NCI-H1930 (cell line): ENCODE measurements around the gene MAFB.

Source experiments
- DNase-seq, 2 experiments: peaks; one replicate each; lab custom pipeline; 2025; lab: John Stamatoyannopoulos, UW

The MAFB gene

DNA sequence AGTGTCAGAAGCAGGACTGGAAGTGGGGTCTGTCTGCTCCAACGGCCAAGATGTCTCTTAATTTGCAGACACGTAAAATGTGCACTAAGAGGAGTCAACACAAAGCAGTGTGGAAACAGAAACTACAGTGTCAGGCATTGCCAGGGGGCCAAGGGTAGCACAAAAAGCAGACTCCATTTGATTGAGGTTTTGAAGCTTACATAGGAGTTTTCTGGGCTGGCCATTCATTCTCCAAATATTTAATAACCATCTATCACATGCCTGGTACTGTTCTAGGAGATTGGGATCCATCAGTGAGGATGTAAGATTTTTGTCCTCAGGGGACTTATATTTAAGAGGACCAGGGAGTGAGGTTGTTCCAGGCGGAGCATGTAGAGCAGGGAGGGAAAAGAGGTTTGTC is 29.5 kb downstream of the MAFB start:
- DNase-seq: no peak

DNA sequence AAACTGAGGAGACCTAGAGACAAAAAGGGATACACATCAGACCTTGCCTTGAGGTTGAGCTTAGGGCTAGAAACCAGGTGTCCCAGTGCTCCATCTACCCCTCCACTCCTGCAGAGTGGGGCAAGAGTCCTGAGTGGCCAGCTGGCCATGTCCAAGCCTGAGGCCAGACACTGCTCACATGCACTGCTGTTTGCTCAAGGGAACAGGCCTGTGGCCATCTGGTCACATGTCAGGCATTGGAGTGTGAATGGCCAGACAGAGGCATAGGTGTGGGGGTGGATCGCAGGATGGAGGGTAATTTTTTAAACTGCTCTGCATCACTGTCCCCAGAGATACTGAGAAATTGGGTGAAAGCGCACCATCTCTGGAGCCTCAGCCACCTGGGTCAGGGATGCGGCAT is 30.5 kb downstream of the MAFB start:
- DNase-seq: no peak

DNA sequence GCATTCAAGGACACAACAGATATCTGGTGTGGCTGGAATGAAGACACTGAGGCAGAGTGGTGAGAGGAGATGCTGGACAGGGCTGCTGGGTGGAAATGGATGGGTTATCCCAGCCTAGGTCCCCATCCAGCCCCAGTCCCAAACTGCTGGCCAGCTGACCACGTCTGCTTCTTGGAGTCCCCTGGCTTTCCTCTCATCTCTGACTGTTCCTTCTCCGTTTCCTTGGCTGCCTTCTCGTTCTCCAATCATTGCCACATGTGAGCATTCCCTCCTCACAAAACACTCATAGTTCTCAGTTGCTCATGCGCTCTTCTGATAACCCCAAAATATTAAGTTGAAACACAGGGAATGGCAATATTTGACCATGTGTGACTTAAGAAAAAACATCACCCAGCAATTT is 31.5 kb downstream of the MAFB start:
- DNase-seq: no peak

DNA sequence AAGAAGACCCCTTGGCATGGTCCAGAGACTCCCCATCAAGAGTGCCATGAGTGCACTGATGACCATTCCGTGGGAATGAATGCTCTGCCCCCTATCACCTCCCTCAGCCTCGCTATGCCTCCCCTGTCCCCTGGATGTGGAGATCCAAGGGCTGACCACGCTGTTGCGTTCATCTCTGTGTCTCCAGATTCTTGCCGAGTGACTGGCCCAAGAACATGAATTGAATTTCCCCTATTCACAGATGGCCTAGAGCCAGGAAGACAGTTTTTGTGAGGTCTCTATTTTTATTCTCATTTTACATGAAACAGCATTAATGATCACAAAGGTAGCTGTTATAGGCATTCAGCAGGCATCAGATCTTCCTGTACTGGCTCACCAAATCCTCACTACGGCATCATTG is 33.6 kb downstream of the MAFB start:
- DNase-seq: no peak

DNA sequence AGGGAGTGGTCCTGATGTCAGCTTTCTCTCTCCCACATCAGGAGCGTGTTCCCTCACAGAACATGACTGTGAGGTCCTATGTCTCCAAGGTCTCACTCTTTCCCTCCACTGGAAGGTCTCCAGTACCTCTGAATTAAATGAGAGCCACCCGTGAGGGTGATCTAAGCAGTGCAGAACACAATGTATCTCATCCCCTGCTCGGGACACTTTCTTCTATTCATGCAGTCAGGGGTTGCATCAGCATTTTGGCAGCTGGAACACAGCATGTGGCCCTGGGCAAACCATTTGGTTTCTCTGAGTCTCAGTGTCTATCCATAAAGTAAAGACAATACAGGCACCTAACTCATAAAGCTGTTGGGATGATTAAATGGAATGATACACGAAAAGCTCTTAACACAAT is 34.2 kb downstream of the MAFB start:
- no peak for DNase-seq

DNA sequence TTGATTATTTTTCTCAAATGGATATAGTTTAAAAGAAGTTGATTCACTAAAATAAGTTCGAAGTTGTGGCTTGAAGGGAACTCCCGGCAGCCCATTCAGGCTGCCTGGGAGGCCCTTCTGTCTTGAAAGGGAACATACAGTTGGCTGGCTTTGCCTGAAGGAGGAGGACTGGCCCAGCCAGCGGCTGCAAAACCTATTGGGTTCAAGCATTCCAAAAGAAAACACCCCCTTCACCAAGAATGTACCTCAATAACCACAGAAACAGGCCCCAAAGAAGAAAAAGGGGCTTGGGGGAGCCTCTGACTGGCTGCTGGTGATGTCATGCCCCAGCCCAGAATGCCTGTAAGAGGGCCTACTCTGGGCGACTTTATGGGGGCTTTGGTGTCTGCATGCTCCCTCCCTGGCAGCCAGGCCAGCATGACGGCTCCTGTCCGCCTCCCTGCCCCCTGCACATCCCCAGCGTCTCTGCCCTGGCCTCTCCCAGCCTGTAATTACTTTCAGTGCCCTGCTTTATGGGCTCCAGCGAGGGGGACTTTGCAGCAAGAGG is 36.5 kb downstream of the MAFB start:
- DNase-seq: no peak

DNA sequence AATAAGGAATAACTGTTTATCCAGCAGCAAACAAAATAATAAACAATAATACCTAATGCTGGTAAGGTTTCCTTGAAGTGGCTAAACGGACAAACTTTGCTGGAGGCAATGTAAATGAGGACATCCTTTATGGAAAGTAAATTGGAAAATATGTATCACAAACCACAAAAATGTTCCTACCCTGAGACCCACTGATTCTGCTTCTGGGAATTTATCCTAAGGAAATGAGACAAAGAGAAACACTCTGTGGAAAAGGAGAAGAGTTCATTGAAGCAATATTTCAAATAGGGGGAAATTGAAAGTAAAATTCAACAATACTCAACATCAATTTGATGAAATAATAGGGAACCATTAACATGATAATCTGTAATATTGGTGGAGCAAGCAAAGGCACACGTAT is 37.9 kb downstream of the MAFB start:
- no peak for DNase-seq

DNA sequence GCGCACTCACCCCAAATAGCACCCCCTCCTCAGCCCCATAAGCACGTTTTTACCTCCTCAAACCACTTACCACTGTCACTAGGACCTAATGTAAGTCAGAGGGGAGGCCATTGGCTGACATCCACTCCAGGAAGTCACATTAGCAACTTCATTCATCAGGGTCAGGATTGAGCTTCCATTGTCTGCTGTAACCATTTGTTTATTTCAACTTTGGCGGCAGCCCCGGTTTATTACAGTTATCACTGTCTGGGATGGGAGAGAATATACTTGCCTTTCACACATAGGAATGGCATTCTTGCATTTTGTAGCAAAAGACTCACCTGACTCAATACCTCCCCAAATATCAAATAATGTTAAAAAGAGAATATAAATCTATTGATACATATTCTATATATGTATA is 38.3 kb downstream of the MAFB start:
- DNase-seq: no peak

DNA sequence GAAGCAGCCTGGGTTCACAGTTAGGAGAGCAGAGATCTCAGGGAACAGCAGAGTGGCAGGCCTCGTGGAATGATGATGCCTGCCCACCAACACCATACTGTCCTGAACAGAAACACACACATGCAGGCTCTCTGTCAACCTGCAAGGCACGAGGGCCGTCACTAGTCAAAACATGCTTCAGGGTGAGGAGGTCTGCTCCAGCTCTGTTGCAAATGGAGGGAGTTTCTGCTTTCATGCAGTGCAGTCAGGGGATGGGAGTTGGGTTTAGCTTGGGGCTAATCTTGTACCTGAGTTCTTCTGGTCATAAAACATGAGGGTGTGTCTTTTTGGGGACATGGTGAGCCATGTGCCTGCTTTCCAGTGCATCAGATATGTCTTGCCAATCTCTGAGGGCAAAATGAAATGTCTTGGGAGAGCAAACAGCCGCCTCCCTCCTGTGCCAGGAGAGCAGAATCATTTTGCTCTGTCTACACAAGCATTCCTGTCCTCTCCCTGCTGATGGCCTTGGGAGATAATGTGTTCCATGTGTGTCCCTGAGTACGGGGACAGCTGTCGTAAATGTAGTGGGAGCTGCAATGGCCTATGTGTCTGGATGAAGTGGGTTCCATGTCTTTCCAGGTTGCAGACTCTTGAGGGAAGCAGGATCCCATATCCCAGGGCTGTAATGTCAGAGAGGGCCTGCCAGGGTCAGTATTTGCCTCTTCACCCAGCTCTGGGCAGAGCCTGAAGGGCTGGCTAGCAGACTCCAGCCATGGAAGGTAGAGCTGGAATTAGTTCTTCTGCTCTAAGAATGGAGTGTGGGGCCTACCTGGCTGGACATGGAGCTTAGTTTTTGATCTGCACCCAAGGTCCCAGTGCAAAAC is 40.6 kb downstream of the MAFB start:
- DNase-seq: no peak

DNA sequence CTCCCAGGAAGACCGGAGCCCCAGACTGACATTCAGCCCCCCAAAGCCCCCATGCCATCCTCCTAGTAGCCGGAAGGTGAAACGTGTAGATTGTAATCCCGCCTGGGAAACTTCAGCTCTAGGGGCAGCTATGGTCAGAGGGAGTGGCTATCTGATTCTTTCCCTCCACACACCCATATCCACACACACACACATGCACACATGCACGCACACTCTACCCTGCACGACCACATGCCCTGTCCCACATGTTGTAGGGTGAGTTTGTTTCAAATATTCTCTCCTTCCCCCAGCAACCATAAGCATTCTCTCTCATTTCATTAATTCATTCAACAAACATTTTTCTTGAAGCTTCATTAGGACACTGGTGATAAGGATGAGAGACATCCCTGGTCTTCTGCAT is 42.2 kb downstream of the MAFB start:
- no peak for DNase-seq

DNA sequence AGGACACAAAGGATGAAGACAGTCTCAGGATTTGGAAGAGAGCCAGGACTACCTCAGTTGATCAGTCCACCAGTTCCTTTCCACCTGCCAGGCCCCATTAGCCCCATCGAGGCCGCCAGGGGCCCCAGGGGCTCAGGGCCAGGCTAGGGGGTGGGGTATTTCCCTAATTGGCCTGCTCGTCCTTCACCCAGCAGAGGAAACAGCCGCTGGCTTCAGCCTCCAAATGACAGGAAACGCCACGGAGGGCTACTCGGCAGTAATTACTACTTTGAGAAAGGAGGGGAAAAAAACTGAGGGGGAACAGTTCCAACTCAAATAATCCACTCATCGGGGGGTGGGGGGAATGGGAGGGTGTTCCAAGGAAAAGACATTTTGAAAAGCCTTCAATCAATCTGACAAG is 42.7 kb downstream of the MAFB start:
- DNase-seq: no peak

DNA sequence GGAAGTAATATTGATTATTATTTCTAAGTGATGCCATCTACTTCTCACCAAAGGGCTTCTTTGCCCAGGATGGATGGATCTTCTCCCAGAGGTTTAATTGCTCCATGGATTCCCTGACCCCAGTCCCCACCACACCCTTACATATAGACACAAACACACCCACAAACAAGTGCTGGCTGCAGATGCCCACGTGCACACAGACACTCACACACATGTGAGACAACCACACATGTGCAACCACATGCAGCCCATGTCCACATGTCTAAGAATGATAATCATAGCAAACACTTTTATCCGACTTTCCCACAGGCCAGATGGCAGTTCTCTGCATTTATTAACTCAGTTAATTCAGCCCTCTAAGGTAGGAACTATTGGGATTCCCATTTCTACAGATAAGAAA is 44.2 kb downstream of the MAFB start:
- no peak for DNase-seq

DNA sequence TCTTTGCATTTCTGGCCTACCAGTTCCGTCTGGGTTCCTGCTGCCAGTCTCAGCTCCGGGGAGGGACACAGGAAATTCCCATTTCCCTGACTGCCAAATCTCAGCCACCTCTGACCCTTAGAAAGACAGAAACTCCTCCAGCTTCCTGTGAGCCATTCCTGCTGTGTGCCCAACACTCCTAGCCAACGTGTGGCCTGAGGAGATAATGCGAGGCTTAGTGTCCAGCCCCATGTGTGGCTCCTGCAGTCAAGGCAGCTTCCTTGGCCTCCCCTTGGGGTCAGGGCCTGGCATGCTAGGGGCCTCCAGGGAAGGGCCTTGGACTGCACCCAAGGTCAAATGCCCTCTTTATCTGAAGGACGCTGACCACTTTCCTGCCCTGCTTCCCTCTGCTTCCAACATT is 45.1 kb downstream of the MAFB start:
- DNase-seq: no peak

DNA sequence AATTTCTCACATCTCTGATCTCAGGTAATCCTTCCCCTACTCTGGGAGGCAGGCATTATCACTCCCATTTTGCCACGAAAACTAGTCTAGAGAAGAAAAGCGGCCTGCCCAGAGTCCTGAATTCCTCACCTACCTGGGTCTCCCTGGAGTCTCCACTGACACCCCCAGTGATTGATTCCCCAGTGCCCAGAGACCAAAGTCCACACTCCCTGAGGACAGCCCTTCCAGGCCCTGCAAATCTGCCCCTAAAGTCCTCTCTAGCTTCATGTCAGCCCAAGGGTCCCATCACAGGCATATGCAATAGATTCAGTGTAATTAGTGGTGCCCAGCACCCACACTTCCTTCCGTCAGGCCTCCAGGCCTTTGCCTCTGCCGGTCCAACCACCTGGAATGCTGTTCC is 47.2 kb downstream of the MAFB start:
- DNase-seq: no peak

DNA sequence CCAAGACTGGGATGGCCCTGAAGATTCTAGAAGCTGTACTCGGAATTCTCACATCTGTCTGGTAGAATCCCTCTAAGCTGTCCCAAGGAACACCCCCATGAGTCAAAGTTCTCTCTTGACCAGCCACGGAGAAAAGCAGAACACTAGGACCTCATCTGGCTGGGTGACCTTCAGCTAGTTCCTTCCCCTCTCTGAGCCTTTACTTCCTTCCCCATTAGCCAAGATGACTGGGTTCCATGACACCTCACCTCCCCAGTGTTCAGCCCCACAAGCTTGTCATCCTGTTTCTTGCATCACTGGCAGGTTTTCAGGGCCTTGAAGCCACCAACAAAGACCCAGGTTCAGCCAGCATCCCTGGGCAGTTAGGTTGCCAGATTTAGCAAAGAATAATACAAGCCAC is 47.8 kb downstream of the MAFB start:
- DNase-seq: no peak

DNA sequence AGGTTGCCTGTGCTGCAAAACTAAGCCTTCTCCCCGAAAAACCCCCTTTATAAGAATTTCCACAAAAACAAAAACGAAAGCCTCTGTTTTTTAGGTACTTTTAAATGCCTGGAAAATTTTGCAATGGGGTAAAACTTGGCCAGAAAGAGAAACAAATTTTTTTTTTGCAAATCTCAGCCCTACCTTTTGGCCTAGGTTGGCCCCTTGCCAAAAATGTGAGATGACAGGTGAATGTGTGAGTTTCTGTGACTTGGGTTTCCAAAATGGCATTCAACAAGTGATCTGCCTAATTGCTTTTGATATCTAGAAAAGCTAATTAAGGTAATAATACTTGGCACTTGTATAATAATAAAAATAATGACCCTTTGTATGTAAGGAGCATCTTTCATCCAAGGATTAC is 48.4 kb downstream of the MAFB start:
- no peak for DNase-seq

DNA sequence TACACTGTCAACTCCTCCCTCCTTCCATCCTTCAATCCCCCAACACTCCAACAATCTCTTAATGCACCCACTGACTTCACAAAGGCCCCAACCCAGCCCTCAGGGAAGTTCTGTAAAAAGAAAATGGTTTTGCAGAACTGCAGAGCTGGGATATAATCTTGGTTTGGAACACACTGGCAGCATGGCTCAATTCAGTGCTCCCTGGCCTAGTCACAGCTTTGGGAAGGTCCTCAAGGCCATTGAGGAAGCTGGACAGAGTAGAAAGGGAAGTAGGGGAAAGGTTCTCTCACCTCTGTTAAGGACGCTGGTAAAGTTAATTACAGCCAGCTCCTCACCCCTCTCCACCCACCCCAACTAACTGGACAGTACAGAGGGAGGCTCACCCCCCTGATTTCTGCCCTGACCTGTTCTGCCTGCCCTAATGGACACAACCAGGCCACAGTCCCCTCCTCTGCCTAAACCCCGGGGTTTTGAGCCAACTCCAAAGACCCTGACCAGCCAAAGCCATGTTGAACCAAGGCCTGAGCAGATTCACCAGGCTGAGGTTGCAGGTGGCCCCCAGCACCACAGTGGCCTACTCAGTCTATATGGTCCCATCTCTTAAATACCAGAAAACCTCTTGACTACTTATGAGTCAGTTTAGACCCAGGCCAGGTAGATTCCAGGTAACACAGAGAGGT is 49.2 kb downstream of the MAFB start:
- DNase-seq: no peak

DNA sequence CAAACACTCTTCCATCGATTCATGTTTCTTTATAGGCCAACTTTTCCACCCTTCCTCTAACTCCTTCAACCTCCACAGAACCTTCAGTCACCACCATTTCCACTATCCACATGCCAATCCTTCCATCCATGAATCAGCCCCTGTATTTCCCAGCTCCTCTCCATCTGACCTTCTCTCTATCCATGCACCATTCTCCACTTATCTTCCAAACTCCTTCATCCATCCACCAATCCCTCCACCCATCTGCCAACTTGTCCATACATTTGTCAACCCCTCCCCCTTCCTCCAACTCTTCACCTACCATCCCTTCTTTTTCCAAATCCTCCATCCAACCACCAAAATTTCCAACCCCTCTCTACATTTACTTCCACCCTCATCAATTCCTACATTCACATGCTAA is 49.9 kb downstream of the MAFB start:
- no peak for DNase-seq

DNA sequence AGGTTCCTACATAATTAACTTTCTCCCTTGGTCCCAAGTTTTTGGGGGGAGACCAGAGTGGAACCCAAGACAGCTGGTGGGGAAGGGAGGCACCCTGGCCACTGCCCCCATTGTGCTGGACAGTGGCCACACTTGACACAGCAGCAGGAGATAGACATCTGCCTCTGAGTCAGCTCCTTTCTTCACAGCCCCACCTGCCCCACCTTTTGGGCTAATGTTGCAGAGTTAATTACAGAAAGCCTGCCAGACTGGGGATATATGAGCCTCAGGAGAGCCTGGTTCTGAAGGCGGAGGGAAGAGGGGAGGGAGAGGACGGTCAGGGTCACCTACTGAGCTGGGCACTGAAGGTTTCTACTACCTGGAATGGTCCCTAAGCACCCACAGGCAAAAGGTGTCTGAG is 50.6 kb downstream of the MAFB start:
- no peak for DNase-seq

DNA sequence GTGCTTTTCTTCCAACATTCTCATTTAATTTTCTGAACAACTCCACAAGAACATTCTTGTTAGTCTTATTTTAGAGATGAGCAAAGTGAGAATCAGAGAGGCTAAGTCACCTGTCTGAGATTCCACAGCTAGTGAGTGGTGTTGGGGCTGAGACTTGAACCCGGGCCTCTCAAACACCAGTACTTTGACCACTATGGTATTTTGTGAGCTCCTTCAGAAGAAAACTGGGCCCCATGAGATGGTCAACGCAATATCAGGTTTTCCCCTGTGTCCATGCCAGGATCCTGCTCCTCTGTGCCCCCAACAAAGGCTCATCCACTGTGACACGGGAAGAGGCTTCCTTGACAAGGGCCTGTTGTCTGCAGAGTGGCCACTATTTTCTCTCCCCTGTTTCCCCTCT is 51.9 kb downstream of the MAFB start:
- no peak for DNase-seq

DNA sequence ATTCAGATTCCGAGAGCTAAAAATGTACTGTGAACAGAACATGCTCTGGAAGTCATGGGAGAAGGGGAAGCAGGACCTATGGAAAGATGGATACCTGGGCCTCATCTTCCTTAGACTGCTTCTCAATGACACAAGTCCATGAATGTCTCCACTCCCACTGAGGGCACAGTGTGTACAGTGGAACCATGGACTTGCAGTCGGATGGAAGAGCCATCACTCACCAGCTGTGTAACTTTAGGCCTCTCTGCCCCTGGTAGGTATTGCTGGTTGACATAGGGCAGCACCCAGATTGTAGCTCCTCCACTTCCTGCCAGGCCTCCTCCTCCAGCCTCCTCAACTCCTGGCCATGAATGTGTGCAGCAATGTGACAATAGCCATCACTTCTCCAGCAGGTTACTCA is 52.5 kb downstream of the MAFB start:
- DNase-seq: no peak

DNA sequence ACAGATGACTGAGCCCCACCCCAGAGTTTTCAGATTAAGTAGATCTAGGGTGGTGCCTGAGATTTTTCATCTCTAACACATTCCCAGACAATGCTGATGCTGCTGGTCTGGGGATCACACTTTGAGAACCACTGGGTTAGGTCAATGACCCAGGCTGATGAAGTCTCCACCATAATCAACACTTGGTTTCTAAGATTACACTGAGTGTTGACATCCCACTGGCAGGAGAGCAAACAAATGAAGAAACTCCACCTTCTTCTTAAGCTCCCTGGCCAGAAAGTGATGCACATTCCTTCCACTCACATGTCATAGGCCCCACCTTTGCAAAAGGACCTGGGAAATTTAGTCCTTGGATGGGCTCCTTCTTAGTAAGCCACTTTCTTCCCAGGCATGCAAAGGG is 53.1 kb downstream of the MAFB start:
- DNase-seq: no peak
